ENCODE results near the gene CNTN1.

The CNTN1 gene

DNA sequence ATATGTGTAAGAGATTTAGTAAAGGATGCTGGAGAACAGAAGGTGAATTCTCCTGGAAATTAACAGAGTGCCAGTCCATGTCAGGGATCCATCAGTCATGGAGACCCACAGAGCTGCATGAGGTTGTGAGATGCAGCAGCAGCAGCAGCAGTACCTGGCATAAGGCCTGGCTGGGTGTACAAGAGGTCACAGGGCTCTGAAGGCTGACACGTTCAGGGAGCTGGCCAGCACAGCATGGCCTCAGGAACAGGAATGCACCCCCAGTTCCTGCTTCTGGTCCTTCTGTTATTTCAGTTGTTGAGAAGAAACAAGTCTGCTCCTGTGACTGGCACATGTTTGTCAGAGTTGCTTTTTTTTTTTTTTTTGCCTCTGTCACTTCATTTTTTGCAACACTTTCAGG lies 210.8 kb downstream of the CNTN1 start:
- Mint-ChIP-seq H3K36me3 (no peaks in the 10 kb centered on the region), H3K4me3 (no peak overlapping the region), H3K27ac (no peak overlapping the region), H3K4me1 (no peaks in the 10 kb centered on the region), H3K9me3 (no peaks in the 10 kb centered on the region), H3K27me3 (no peaks in the 10 kb centered on the region)
- CTCF ChIA-PET: no interaction called here
- no peak for DNase-seq

DNA sequence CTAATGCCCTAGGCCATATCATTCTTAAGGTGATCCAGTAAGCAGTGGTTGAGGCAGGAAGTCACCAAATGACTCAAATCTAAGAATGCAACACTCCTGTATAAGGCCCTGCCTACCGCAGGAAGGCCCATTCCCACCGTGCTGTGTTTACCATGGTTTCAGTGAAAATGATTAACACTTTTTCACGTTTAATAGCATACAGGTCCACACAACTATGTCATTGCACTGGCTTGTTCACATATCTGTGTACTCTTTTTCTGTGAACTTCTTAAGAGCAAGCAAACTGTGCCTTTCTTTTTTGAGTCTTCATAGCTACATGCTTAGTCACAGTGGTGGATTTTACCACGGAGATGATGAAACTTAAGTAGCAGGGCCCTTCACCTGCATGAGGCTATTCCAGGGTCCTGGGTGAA lies 214.9 kb downstream of the CNTN1 start:
- Mint-ChIP-seq H3K4me1 (no peaks in the 10 kb centered on the region), H3K9me3 (no peaks in the 10 kb centered on the region), H3K27ac (no peak overlapping the region), H3K27me3 (no peaks in the 10 kb centered on the region), H3K4me3 (no peak overlapping the region), H3K36me3 (no peaks in the 10 kb centered on the region)
- no peak for DNase-seq
- CTCF ChIA-PET: no interaction called here

- H3K27me3 Mint-ChIP-seq: no peaks in the 10 kb centered on the region
- CTCF ChIA-PET: no interaction called here
- H3K9me3 Mint-ChIP-seq: no peaks in the 10 kb centered on the region
- H3K4me3 Mint-ChIP-seq: no peak overlapping the region
- no peak for DNase-seq
- no peaks in the 10 kb centered on the region for H3K36me3 Mint-ChIP-seq
- H3K27ac Mint-ChIP-seq: no peak overlapping the region
- no peaks in the 10 kb centered on the region for H3K4me1 Mint-ChIP-seq
Measured at GRCh38 chr12:40911676-40912075, 219.4 kb downstream of the CNTN1 start.

GRCh38 chr12:40915172-40915571 lies 222.9 kb downstream of the CNTN1 start:
- H3K27ac Mint-ChIP-seq: no peak overlapping the region
- H3K4me1 Mint-ChIP-seq: no peaks in the 10 kb centered on the region
- H3K4me3 Mint-ChIP-seq: no peak overlapping the region
- H3K36me3 Mint-ChIP-seq: no peaks in the 10 kb centered on the region
- H3K27me3 Mint-ChIP-seq: no peaks in the 10 kb centered on the region
- H3K9me3 Mint-ChIP-seq: no peaks in the 10 kb centered on the region
- DNase-seq: no peak
- CTCF ChIA-PET: no interaction called here

GRCh38 chr12:40917561-40917960 lies 225.3 kb downstream of the CNTN1 start:
- Mint-ChIP-seq H3K4me3 (no peak overlapping the region), H3K9me3 (no peaks in the 10 kb centered on the region), H3K27me3 (no peaks in the 10 kb centered on the region), H3K36me3 (no peaks in the 10 kb centered on the region), H3K4me1 (no peaks in the 10 kb centered on the region), H3K27ac (no peak overlapping the region)
- no peak for DNase-seq
- CTCF ChIA-PET: no interaction called here

DNA sequence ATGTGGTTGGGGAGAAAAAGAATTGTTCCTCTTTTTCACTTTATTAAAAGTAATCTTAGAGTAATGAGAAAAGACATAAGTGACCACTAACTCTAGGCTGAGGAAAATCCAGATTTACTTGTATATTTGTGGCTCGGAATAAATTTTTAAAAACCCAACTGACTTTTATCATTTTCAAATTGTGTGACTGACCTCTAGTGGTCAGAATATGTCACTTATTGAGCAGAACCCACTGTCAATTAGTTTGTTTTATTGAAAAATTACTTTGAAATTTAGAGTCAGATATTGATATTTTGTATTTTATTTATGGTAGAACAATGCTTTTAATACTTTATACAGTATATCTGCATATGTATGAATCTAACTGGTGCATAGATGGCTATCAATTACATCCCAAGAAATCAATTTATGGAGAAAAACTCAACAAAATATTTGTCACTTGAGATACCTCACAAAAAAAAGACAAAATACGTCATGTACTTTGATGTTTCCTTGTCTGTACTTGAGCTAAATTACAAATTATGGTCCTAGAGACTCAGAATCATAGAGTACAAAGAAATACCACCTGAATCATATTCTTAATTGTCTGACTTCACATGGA lies 229.4 kb downstream of the CNTN1 start:
- H3K36me3 Mint-ChIP-seq: no peaks in the 10 kb centered on the region
- H3K9me3 Mint-ChIP-seq: no peaks in the 10 kb centered on the region
- no peak for DNase-seq
- H3K27me3 Mint-ChIP-seq: no peaks in the 10 kb centered on the region
- no peaks in the 10 kb centered on the region for H3K4me1 Mint-ChIP-seq
- no peak overlapping the region for H3K4me3 Mint-ChIP-seq
- CTCF ChIA-PET: no interaction called here
- H3K27ac Mint-ChIP-seq: no peak overlapping the region

- DNase-seq: no peak
- H3K4me1 Mint-ChIP-seq: no peaks in the 10 kb centered on the region
- H3K27me3 Mint-ChIP-seq: no peaks in the 10 kb centered on the region
- CTCF ChIA-PET: no interaction called here
- H3K9me3 Mint-ChIP-seq: no peaks in the 10 kb centered on the region
- H3K27ac Mint-ChIP-seq: no peak overlapping the region
- no peaks in the 10 kb centered on the region for H3K36me3 Mint-ChIP-seq
- no peak overlapping the region for H3K4me3 Mint-ChIP-seq
Measured at GRCh38 chr12:40937891-40938290, 245.7 kb downstream of the CNTN1 start.

DNA sequence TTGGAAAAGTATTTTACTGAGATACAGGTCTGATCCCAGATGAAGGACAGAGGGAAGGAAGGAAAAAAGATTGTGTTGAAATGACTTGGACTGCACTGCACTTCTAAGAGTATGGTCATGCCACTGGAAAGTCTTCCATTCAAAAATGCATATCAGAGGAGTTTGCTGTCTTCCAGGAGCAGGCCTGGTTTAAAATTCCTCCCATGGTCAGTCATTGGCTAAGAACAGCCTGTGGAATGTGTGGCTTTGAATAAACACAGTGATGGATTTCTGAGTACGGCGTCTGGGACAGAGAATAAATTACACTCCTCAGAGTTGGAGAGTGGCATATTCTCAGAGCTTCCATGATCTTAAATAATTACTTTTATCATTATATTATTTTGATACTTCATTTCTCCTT lies 250.1 kb downstream of the CNTN1 start:
- H3K36me3 Mint-ChIP-seq: no peaks in the 10 kb centered on the region
- CTCF ChIA-PET: no interaction called here

GRCh38 chr12:40945772-40946171 lies 253.5 kb downstream of the CNTN1 start:
- H3K27ac Mint-ChIP-seq: no peak overlapping the region
- no peak for DNase-seq
- no peaks in the 10 kb centered on the region for H3K27me3 Mint-ChIP-seq
- CTCF ChIA-PET: interaction anchor here (1.6 kb wide), 1 partner anchor 1079 kb away, joined by 10 read pairs; no protein-coding TSS in a partner anchor
- no peaks in the 10 kb centered on the region for H3K9me3 Mint-ChIP-seq
- H3K4me1 Mint-ChIP-seq: no peaks in the 10 kb centered on the region
- no peaks in the 10 kb centered on the region for H3K36me3 Mint-ChIP-seq
- H3K4me3 Mint-ChIP-seq: no peak overlapping the region

More for the DNA sequence above, 250.1 kb downstream of the CNTN1 start:
- no peaks in the 10 kb centered on the region for H3K9me3 Mint-ChIP-seq
- H3K27ac Mint-ChIP-seq: no peak overlapping the region
- H3K4me1 Mint-ChIP-seq: no peaks in the 10 kb centered on the region
- no peak for DNase-seq
- no peak overlapping the region for H3K4me3 Mint-ChIP-seq
- H3K27me3 Mint-ChIP-seq: no peaks in the 10 kb centered on the region

DNA sequence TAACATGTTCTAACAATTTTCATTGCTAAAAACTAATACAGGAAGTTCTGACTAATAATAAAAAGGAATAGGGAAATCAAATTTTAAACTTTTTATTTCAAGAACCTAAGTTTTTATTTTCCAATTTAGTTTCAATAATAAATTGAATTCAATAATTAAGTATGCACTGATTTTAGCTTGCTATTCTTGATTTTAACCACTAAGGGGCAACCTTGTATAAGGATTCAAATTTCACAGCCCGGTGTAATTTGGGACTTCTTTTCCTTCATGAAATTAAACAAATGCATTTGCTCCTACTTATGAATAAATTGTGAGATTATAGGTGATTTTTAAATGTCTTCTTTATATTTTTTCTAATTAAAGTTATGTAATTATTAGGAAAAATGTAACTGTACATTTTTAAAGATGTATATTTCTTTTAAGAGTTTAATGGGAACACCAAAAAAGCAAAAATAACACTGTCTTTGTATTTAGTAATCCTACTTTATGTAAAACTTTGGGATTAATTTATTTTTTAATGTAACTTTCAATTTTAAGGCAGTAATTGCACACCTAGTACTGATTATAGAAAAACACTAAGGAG lies 254.5 kb downstream of the CNTN1 start:
- no peak for DNase-seq

DNA sequence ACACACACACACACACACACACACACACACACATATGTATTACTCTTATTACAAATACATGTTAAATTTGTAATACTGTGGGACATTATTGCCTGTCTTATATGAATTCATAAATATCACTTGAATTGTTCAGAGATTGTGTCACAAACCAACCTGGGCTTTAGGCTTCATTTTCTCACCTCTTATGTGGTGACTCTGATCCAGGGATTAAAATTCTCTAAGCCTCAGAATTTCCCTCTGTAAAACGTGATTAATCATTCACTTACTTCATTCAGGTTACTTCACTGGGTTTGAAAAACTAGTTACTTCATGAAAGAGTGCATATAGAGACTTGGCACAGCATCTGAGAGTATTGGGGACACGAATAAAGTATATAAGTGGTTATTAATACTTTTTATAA lies 255.6 kb downstream of the CNTN1 start:
- no peaks in the 10 kb centered on the region for H3K9me3 Mint-ChIP-seq
- CTCF ChIA-PET: no interaction called here
- H3K4me1 Mint-ChIP-seq: no peaks in the 10 kb centered on the region
- DNase-seq: no peak
- no peak overlapping the region for H3K27ac Mint-ChIP-seq
- no peaks in the 10 kb centered on the region for H3K36me3 Mint-ChIP-seq
- no peak overlapping the region for H3K4me3 Mint-ChIP-seq
- H3K27me3 Mint-ChIP-seq: no peaks in the 10 kb centered on the region

More for the DNA sequence above, 254.5 kb downstream of the CNTN1 start:
- Mint-ChIP-seq H3K27me3 (no peaks in the 10 kb centered on the region), H3K4me3 (no peak overlapping the region), H3K27ac (no peak overlapping the region), H3K4me1 (no peaks in the 10 kb centered on the region), H3K36me3 (no peaks in the 10 kb centered on the region), H3K9me3 (no peaks in the 10 kb centered on the region)
- CTCF ChIA-PET: interaction anchor here (0.8 to 1.6 kb wide), 2 partner anchors 448 to 1078 kb away, joined by 3 to 10 read pairs; no protein-coding TSS in a partner anchor

- Mint-ChIP-seq H3K9me3 (no peaks in the 10 kb centered on the region), H3K4me1 (no peaks in the 10 kb centered on the region), H3K4me3 (no peak overlapping the region), H3K36me3 (no peaks in the 10 kb centered on the region), H3K27ac (no peak overlapping the region), H3K27me3 (no peaks in the 10 kb centered on the region)
- no peak for DNase-seq
- CTCF ChIA-PET: no interaction called here
Measured at GRCh38 chr12:40953076-40953475, 260.8 kb downstream of the CNTN1 start.

GRCh38 chr12:40957417-40957816 lies 265.2 kb downstream of the CNTN1 start:
- no peak overlapping the region for H3K4me3 Mint-ChIP-seq
- H3K27ac Mint-ChIP-seq: no peak overlapping the region
- no peak for DNase-seq
- H3K36me3 Mint-ChIP-seq: no peaks in the 10 kb centered on the region
- H3K27me3 Mint-ChIP-seq: no peaks in the 10 kb centered on the region
- no peaks in the 10 kb centered on the region for H3K4me1 Mint-ChIP-seq
- H3K9me3 Mint-ChIP-seq: no peaks in the 10 kb centered on the region
- CTCF ChIA-PET: interaction anchor here (0.7 kb wide), 1 partner anchor 593 kb away, joined by 3 read pairs; no protein-coding TSS in a partner anchor

DNA sequence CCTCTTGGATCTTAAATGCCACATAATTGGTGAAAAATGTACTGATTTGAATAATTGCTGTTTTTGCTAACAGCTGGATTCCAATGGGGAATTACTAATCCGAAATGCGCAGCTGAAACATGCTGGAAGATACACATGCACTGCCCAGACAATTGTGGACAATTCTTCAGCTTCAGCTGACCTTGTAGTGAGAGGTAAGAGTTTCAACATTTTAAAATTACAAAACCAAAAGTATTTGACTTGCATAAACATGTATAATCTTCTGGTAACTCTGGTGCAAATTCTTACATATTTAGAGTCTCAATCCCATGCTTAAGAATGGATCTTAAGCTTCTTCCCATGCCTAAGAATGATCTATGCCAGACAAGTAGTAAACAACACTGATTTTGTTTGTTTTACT lies 266.8 kb downstream of the CNTN1 start:
- H3K27me3 Mint-ChIP-seq: no peaks in the 10 kb centered on the region
- no peak for DNase-seq
- H3K4me1 Mint-ChIP-seq: no peaks in the 10 kb centered on the region
- H3K36me3 Mint-ChIP-seq: no peaks in the 10 kb centered on the region
- no peaks in the 10 kb centered on the region for H3K9me3 Mint-ChIP-seq
- H3K4me3 Mint-ChIP-seq: no peak overlapping the region
- CTCF ChIA-PET: no interaction called here
- no peak overlapping the region for H3K27ac Mint-ChIP-seq

GRCh38 chr12:40963751-40964150 lies 271.5 kb downstream of the CNTN1 start:
- Mint-ChIP-seq H3K9me3 (no peaks in the 10 kb centered on the region), H3K4me3 (no peak overlapping the region), H3K27ac (no peak overlapping the region), H3K27me3 (no peaks in the 10 kb centered on the region), H3K4me1 (no peaks in the 10 kb centered on the region), H3K36me3 (no peaks in the 10 kb centered on the region)
- DNase-seq: no peak
- CTCF ChIA-PET: no interaction called here

Data from activated naive CD4-positive, alpha-beta T cell treated with anti-CD3 and anti-CD28 coated beads, Interleukin-2, amount 10 ng/mL, durations not matched to agents 7 days and 5 days (primary cell).